Measurements from ENCODE around the gene TNFRSF13B. TPM values are rescaled to one million over a fixed set of nuclear protein-coding genes. Genes with fewer than 3 reads are reported as not detected.

The TNFRSF13B gene
- total RNA-seq, 3 donors from 2014 or later (not counting 1 experiment from before 2014, with no cell fraction given) = 0.70 to 7.7 (median 0.89) TPM

- Mint-ChIP-seq H3K4me3 (no peak overlapping the region), H3K36me3 (no peaks in the 10 kb centered on the region), H3K27ac (no peak overlapping the region), H3K4me1 (no peaks in the 10 kb centered on the region), H3K9me3 (no peaks in the 10 kb centered on the region), H3K27me3 (ENCODE audit: low read depth in 2 of 2) (peaks cover 28 to 34% of the 10 kb centered on the region in 2 donors)
- Histone ChIP-seq H3K9me3 (ENCODE audit: control insufficient read depth, insufficient read depth, low read length) (peaks cover 7% of the 10 kb centered on the region), H3K36me3 (ENCODE audit: control insufficient read depth, insufficient read depth, low read length) (no peaks in the 10 kb centered on the region), H3K27me3 (ENCODE audit: control insufficient read depth, insufficient read depth, low read length) (peaks cover 7% of the 10 kb centered on the region), H3K4me3 (ENCODE audit: low read length) (no peak overlapping the region), H3K27ac (ENCODE audit: low read length) (no peak overlapping the region), H3K4me1 (ENCODE audit: control insufficient read depth, insufficient read depth, low read length) (no peaks in the 10 kb centered on the region)
- TF ChIP-seq, protein P1, sequence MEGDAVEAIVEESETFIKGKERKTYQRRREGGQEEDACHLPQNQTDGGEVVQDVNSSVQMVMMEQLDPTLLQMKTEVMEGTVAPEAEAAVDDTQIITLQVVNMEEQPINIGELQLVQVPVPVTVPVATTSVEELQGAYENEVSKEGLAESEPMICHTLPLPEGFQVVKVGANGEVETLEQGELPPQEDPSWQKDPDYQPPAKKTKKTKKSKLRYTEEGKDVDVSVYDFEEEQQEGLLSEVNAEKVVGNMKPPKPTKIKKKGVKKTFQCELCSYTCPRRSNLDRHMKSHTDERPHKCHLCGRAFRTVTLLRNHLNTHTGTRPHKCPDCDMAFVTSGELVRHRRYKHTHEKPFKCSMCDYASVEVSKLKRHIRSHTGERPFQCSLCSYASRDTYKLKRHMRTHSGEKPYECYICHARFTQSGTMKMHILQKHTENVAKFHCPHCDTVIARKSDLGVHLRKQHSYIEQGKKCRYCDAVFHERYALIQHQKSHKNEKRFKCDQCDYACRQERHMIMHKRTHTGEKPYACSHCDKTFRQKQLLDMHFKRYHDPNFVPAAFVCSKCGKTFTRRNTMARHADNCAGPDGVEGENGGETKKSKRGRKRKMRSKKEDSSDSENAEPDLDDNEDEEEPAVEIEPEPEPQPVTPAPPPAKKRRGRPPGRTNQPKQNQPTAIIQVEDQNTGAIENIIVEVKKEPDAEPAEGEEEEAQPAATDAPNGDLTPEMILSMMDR (IDR thresholded peaks at IDR 0.05) = no peak
- DNase-seq = no peak
- 15% methylated on average over 3 of the region's 3 CpGs for WGBS (ENCODE audit: insufficient coverage)
- intact Hi-C loops (cut with micrococcal nuclease) = no loop called here
- ATAC-seq = no peak
Observed at GRCh38 chr17:16954521-16954920, 17.4 kb downstream of the TNFRSF13B start.

DNA sequence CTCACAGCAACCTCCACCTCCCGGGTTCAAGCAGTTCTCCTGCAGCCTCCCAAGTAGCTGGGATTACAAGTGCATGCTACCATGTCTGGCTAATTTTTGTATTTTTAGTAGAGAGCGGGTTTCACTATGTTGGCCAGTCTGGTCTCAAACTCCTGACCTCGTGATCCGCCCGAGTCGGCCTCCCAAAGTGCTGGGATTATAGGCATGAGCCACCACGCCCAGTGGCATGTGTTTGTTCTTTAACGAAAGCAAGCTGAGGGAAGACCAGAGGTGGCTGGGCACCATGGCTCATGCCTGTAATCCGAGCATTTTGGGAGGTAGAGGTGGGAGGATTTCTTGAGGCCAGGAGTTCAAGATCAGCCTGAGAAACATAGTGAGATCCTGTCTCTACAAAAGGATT is 18.1 kb downstream of the TNFRSF13B start:
- Histone ChIP-seq H3K36me3 (ENCODE audit: control insufficient read depth, insufficient read depth, low read length) (no peaks in the 10 kb centered on the region), H3K4me1 (ENCODE audit: control insufficient read depth, insufficient read depth, low read length) (no peaks in the 10 kb centered on the region), H3K27ac (ENCODE audit: low read length) (no peak overlapping the region), H3K27me3 (ENCODE audit: control insufficient read depth, insufficient read depth, low read length) (peaks cover 7% of the 10 kb centered on the region), H3K9me3 (ENCODE audit: control insufficient read depth, insufficient read depth, low read length) (peaks cover 9% of the 10 kb centered on the region), H3K4me3 (ENCODE audit: low read length) (no peak overlapping the region)
- intact Hi-C loops (cut with micrococcal nuclease) = no loop called here
- Mint-ChIP-seq H3K27me3 (ENCODE audit: low read depth in 2 of 2) (peaks cover 28 to 34% of the 10 kb centered on the region in 2 donors), H3K27ac (no peak overlapping the region), H3K9me3 (peaks cover 2 to 3% of the 10 kb centered on the region in 2 donors), H3K4me3 (no peak overlapping the region), H3K4me1 (no peaks in the 10 kb centered on the region), H3K36me3 (peaks cover 7% of the 10 kb centered on the region)
- ATAC-seq (no peak), DNase-seq (no peak)
- TF ChIP-seq, protein P1 (IDR thresholded peaks at IDR 0.05) = no peak
- WGBS (ENCODE audit: insufficient coverage) = 88% methylated on average over 9 of the region's 9 CpGs

DNA sequence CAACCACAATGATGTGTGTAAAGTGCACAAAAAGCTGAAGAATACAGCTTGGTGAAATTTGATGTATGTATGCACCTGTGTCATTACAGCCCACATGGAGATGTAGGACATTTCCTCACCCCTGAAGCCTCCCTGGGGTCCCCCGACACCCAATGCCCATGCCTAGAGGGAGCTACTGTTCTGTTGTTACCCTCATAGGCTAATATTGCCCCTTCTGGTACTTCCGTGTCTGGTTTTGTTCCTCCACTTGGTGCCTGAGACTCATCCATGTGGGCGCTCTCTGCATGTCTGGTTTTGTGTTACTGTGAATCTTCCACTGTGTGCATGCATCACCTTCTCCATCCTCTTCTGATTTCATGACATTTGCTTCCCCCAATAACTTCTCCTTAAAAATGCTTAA is 18.6 kb downstream of the TNFRSF13B start:
- ATAC-seq = no peak
- H3K27me3 Mint-ChIP-seq (ENCODE audit: low read depth in 2 of 2) = peaks cover 32 to 34% of the 10 kb centered on the region in 2 donors
- H3K36me3 ChIP-seq (ENCODE audit: control insufficient read depth, insufficient read depth, low read length) = no peaks in the 10 kb centered on the region
- TF ChIP-seq, protein P1 (IDR thresholded peaks at IDR 0.05) = no peak
- no peak overlapping the region for H3K4me3 Mint-ChIP-seq
- no peak overlapping the region for H3K27ac Mint-ChIP-seq
- intact Hi-C loops (cut with micrococcal nuclease) = no loop called here
- peaks cover 13% of the 10 kb centered on the region for H3K9me3 ChIP-seq (ENCODE audit: control insufficient read depth, insufficient read depth, low read length)
- peaks cover 11% of the 10 kb centered on the region for H3K36me3 Mint-ChIP-seq
- H3K4me1 ChIP-seq (ENCODE audit: control insufficient read depth, insufficient read depth, low read length) = no peaks in the 10 kb centered on the region
- H3K4me3 ChIP-seq (ENCODE audit: low read length) = no peak overlapping the region
- peaks cover 7% of the 10 kb centered on the region for H3K27me3 ChIP-seq (ENCODE audit: control insufficient read depth, insufficient read depth, low read length)
- H3K27ac ChIP-seq (ENCODE audit: low read length) = no peak overlapping the region
- H3K4me1 Mint-ChIP-seq = no peaks in the 10 kb centered on the region
- no peak for DNase-seq
- WGBS (ENCODE audit: insufficient coverage) = 84% methylated on average over 3 of the region's 3 CpGs
- peaks cover 5 to 7% of the 10 kb centered on the region in 2 donors for H3K9me3 Mint-ChIP-seq

DNA sequence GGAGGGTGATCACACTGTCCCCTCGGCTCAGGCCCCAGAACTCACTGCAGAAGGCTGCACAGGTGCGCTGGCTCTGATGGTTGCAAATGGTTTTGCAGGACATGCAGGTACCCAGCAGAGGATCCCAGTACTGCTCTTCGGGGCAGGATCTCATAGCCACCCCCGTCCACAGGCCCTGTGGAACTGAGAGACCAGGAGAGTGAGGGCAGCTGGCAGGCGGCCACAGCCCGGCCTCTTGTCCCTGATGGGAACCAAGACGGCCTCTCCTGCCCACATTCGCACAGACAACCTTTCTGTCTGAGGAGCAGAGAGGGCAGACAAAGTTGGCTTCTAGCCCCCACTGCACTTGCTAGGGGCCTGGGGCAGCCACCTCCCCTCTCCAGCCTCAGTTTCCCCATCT is 19.5 kb downstream of the TNFRSF13B start:
- Histone ChIP-seq H3K9me3 (ENCODE audit: control insufficient read depth, insufficient read depth, low read length) (peaks cover 13% of the 10 kb centered on the region), H3K36me3 (ENCODE audit: control insufficient read depth, insufficient read depth, low read length) (no peaks in the 10 kb centered on the region), H3K27me3 (ENCODE audit: control insufficient read depth, insufficient read depth, low read length) (peaks cover 7% of the 10 kb centered on the region), H3K4me1 (ENCODE audit: control insufficient read depth, insufficient read depth, low read length) (no peaks in the 10 kb centered on the region), H3K27ac (ENCODE audit: low read length) (no peak overlapping the region), H3K4me3 (ENCODE audit: low read length) (no peak overlapping the region)
- Mint-ChIP-seq H3K4me1 (no peaks in the 10 kb centered on the region), H3K4me3 (no peak overlapping the region), H3K27me3 (ENCODE audit: low read depth in 2 of 2) (peaks cover 28 to 34% of the 10 kb centered on the region in 2 donors), H3K27ac (no peak overlapping the region), H3K36me3 (peaks cover 11% of the 10 kb centered on the region), H3K9me3 (peaks cover 5 to 7% of the 10 kb centered on the region in 2 donors)
- intact Hi-C loops (cut with micrococcal nuclease) = no loop called here
- ATAC-seq (peak in 1 of 3 donors; percentile 8), DNase-seq (peak in 1 of 2 donors; percentile 5)
- 82% methylated on average over 8 of the region's 8 CpGs for WGBS (ENCODE audit: insufficient coverage)
- TF ChIP-seq, protein P1 (IDR thresholded peaks at IDR 0.05) = no peak
